IMR-90 (cell line): Measurements from ENCODE around the gene NCKAP5. TPM values are rescaled to one million over a fixed set of nuclear protein-coding genes. Genes with fewer than 3 reads are reported as not detected.

ENCODE experiments used
- ATAC-seq: fragments of 200-7000 bp; cut with Tn5 transposase; 2 replicates; pipeline ENCODE4 v1.9.1; 2020; ENCODE audit warnings: low read depth, mild to moderate bottlenecking, moderate library complexity
- BruUV-seq: library from RNA; stranded (reverse); fragments of 400-500 nt; replicated peaks from 2 replicates; lab custom pipeline; 2021; lab: Mats Ljungman, UMichigan
- CTCF ChIA-PET: fragments of 300-600 bp; formaldehyde crosslinking; extraction: SDS; loops from one replicate; lab custom pipeline; 2021; ENCODE audit warnings: antibody characterized with exemption; lab: Yijun Ruan, JAX
- POLR2A ChIA-PET: fragments of 300-600 bp; sonication (Branson Sonifier 250); formaldehyde crosslinking; loops from one replicate; lab custom pipeline; 2022; ENCODE audit warnings: antibody characterized with exemption; ENCODE audit not compliant: unreplicated experiment; lab: Charles Lee
- DNase-seq: peaks from one replicate; pipeline ENCODE4 v3.0.0; 2013
- H2AFZ ChIP-seq: replicated peaks from 2 replicates; pipeline ENCODE3; 2013; ENCODE audit warnings: low read length, mild to moderate bottlenecking; ENCODE audit not compliant: poor library complexity
- H2AK5ac ChIP-seq: 2 replicates; pipeline ENCODE4 v1.6.1; 2013; ENCODE audit warnings: low read depth, low read length, inconsistent platforms
- H2AK9ac ChIP-seq: replicated peaks from 2 replicates; pipeline ENCODE3; 2013; ENCODE audit warnings: mild to moderate bottlenecking, low read depth, low read length, moderate library complexity; ENCODE audit not compliant: poor library complexity
- H2BK120ac ChIP-seq: 2 replicates; pipeline ENCODE4 v1.6.1; 2013; ENCODE audit warnings: low read depth, low read length, inconsistent platforms
- H2BK15ac ChIP-seq: 3 replicates; pipeline ENCODE4 v1.6.1; 2013; ENCODE audit warnings: low read depth, low read length, inconsistent platforms
- H2BK20ac ChIP-seq: 2 replicates; pipeline ENCODE4 v1.6.1; 2013; ENCODE audit warnings: low read depth, mild to moderate bottlenecking, inconsistent platforms, low read length, moderate library complexity
- H2BK5ac ChIP-seq: 2 replicates; pipeline ENCODE4 v1.6.1; 2013; ENCODE audit warnings: mild to moderate bottlenecking, low read depth, low read length, inconsistent platforms; ENCODE audit not compliant: poor library complexity, severe bottlenecking
- H3K14ac ChIP-seq: replicated peaks from 2 replicates; pipeline ENCODE4 v1.6.1; 2013; ENCODE audit warnings: low read depth, low read length, inconsistent platforms
- H3K18ac ChIP-seq: 2 replicates; pipeline ENCODE4 v1.6.1; 2013; ENCODE audit warnings: low read depth, low read length, control low read depth
- H3K23ac ChIP-seq: 2 replicates; pipeline ENCODE4 v1.6.1; 2013; ENCODE audit warnings: low read depth, low read length, inconsistent platforms
- H3K27ac ChIP-seq: 2 replicates; pipeline ENCODE4 v1.5.1; 2013; ENCODE audit warnings: mild to moderate bottlenecking, control low read depth, low read length; ENCODE audit not compliant: insufficient read depth
- H3K27me3 ChIP-seq: 2 replicates; pipeline ENCODE4 v1.6.1; 2013; ENCODE audit warnings: low read length; ENCODE audit not compliant: control insufficient read depth, insufficient read depth
- H3K36me3 ChIP-seq: 2 replicates; pipeline ENCODE4 v1.6.1; 2013; ENCODE audit warnings: low read length, mixed read lengths; ENCODE audit not compliant: control insufficient read depth, insufficient read depth
- H3K4ac ChIP-seq: 2 replicates; pipeline ENCODE4 v1.6.1; 2013; ENCODE audit warnings: low read depth, low read length, inconsistent platforms
- H3K4me1 ChIP-seq: 2 replicates; pipeline ENCODE4 v1.6.1; 2013; ENCODE audit warnings: low read length, mixed read lengths; ENCODE audit not compliant: control insufficient read depth, insufficient read depth
- H3K4me2 ChIP-seq: 2 replicates; pipeline ENCODE4 v1.6.1; 2013; ENCODE audit warnings: low read depth, mild to moderate bottlenecking, control low read depth, low read length, moderate library complexity
- H3K4me3 ChIP-seq: 2 replicates; pipeline ENCODE4 v1.5.1; 2013; ENCODE audit warnings: low read depth, mild to moderate bottlenecking, control low read depth, low read length, moderate library complexity; ENCODE audit not compliant: insufficient read depth
- H3K56ac ChIP-seq: 2 replicates; pipeline ENCODE4 v1.6.1; 2013; ENCODE audit warnings: low read length, inconsistent platforms; ENCODE audit not compliant: insufficient read depth; ENCODE audit errors: extremely low read depth
- H3K79me1 ChIP-seq, 2 experiments: 2 replicates each; pipeline ENCODE4 v1.6.1; 2013; ENCODE audit warnings: low read length in 2 of 2, inconsistent platforms in 1 of 2, low read depth in 1 of 2
- H3K9ac ChIP-seq: 2 replicates; pipeline ENCODE4 v1.6.1; 2013; ENCODE audit warnings: low read depth, low read length, control low read depth
- H3K9me1 ChIP-seq: 2 replicates; pipeline ENCODE4 v1.6.1; 2013; ENCODE audit warnings: low read length, inconsistent platforms; ENCODE audit not compliant: insufficient read depth
- H3K9me3 ChIP-seq: 2 replicates; pipeline ENCODE4 v1.6.1; 2013; ENCODE audit warnings: low read length; ENCODE audit not compliant: control insufficient read depth, insufficient read depth
- H4K20me1 ChIP-seq: 2 replicates; pipeline ENCODE4 v1.6.1; 2013; ENCODE audit warnings: low read length, inconsistent platforms; ENCODE audit not compliant: insufficient read depth
- H4K5ac ChIP-seq: 2 replicates; pipeline ENCODE4 v1.6.1; 2013; ENCODE audit warnings: mild to moderate bottlenecking, low read depth, low read length, control low read depth
- H4K8ac ChIP-seq, 2 experiments: 2 replicates each; pipeline ENCODE4 v1.6.1; 2013; ENCODE audit warnings: low read depth in 2 of 2, low read length in 2 of 2, control low read depth in 1 of 2, inconsistent platforms in 1 of 2
- H4K91ac ChIP-seq: 2 replicates; pipeline ENCODE4 v1.6.1; 2013; ENCODE audit warnings: low read depth, low read length, inconsistent platforms; ENCODE audit not compliant: insufficient read depth
- CEBPB ChIP-seq: IDR thresholded peaks from 2 replicates; pipeline ENCODE4 v1.6.1; 2012; ENCODE audit warnings: low read depth, low read length, improper control_type of control experiment
- CHD1 ChIP-seq: IDR thresholded peaks from 2 replicates; pipeline ENCODE4 v1.6.1; 2012; ENCODE audit warnings: low read depth, low read length, improper control_type of control experiment
- WGBS, 2 experiments: methylation state at CpG; one replicate each; pipeline versions ENCODE4 v1.1.5 to v1.1.7; 2013; ENCODE audit warnings: missing lambda C conversion rate in 2 of 2; ENCODE audit not compliant: insufficient read length in 1 of 2; ENCODE audit errors: extremely low coverage in 2 of 2; 5-methylcytosine and 5-hydroxymethylcytosine counted together
- dilution Hi-C: fragments of 300-500 bp; cut with HindIII; formaldehyde crosslinking; loops from one replicate; pipeline ENCODE4 v1.14.3; 2018; ENCODE audit warnings: low sequenced_read_pairs; ENCODE audit not compliant: unreplicated experiment
- in situ Hi-C: fragments of 300-500 bp; cut with MboI; formaldehyde crosslinking; loops from 3 replicates; pipeline ENCODE4 v1.14.3; 2019; ENCODE audit warnings: low sequenced_read_pairs, inconsistent platforms, mixed read lengths
- intact Hi-C: fragments of 100-400 bp; cut with micrococcal nuclease; formaldehyde crosslinking; loops from 2 replicates; pipeline ENCODE4 v1.10.0; 2022
- polyA plus RNA-seq, 3 experiments: library from polyadenylated mRNA; depleted of rRNA; stranded (reverse); fragments of >200 nt; gene quantifications; 2 replicates each; pipeline ENCODE4 v1.2.3, GENCODE V29; 2012; ENCODE audit warnings: low replicate concordance in 1 of 3
- total RNA-seq: library from RNA; depleted of rRNA; stranded (reverse); fragments of >200 nt; gene quantifications from 2 replicates; pipeline ENCODE4 v1.2.3, GENCODE V29; 2012

NCKAP5 gene
- total and polyA plus RNA-seq, 2 of the 4 experiments (the other 2 are of a cell fraction): 2.7 to 3.9 TPM

DNA sequence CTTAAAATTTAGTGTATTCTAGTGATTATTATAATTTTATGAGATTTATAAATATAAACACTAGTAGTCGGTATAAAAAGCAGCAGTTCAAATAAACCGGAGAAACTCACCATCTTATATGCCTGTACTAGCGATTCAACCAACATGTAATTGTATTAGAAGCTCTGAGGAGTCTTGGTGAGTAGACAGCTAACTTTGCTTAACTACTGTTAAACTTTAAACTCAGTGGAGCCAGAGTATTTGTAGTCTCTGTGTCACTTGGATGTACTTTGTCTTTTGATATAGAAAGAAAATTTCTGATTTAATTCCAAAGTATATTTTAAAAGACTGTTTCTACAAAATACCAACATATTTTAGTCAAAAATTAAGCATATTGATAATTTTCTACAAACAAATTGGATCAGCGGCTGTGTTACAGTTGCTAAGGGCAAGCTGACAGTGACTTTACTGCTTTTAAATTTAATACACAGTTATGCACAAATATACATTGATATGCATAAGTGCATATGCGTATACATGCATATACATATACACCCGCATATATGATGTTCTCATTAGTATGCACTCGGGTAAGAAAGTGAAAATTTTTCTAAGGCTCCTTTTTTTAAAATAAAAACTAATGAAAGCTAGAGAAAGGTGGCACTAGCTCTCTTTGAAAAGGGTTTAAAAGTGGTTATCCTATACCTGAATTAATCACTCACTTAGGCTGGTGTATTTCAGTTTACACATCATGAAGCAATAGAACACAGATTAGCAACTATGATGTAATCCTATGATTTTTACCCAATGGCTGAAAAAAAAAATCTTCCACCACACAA, 374.5 kb downstream of the NCKAP5 start:
- H3K4me2 ChIP-seq: peak overlapping the region; percentile 72; the same call in 1 of the 2 replicates
- no peak overlapping the region for H2BK5ac ChIP-seq
- no peaks in the 10 kb centered on the region for H3K36me3 ChIP-seq
- peaks cover 22 to 34% of the 10 kb centered on the region in 2 experiments for H3K79me1 ChIP-seq
- CTCF ChIA-PET: interaction anchor here (0.8 kb wide), 1 partner anchor 586 kb away, joined by 3 read pairs; no protein-coding TSS in a partner anchor
- H3K23ac ChIP-seq: no peak overlapping the region
- H3K4me3 ChIP-seq: no peak overlapping the region
- intact Hi-C loops: loop anchor here (10.0 kb wide), 1 partner anchor 211 kb away; no protein-coding TSS in a partner anchor
- no peaks in the 10 kb centered on the region for H3K9me3 ChIP-seq
- in situ Hi-C loops: no loop called here
- no peak overlapping the region for H4K8ac ChIP-seq
- no peak overlapping the region for H2BK15ac ChIP-seq
- POLR2A ChIA-PET: no interaction called here
- H2AK9ac ChIP-seq: no peak overlapping the region
- BruUV-seq: no TSS peak
- H3K9ac ChIP-seq: no peak overlapping the region
- H3K27me3 ChIP-seq: no peaks in the 10 kb centered on the region
- no peak overlapping the region; the same call in 1 of the 2 replicates for H4K5ac ChIP-seq
- H3K14ac ChIP-seq: no peak overlapping the region
- ATAC-seq (no peak; the same call in 1 of the 2 replicates), DNase-seq (peak; percentile 41)
- TF ChIP-seq CHD1: no peak
- peak; percentile 83 for TF ChIP-seq CEBPB
- H3K4ac ChIP-seq: no peak overlapping the region
- no peak overlapping the region for H2BK20ac ChIP-seq
- H3K56ac ChIP-seq: no peak overlapping the region
- no peak overlapping the region for H2AK5ac ChIP-seq
- H2BK120ac ChIP-seq: no peak overlapping the region
- no peaks in the 10 kb centered on the region; the same call in 1 of the 2 replicates for H3K9me1 ChIP-seq
- no peak overlapping the region for H2AFZ ChIP-seq
- no CpG with 5 or more reads among the region's 7 CpGs for WGBS, 2 experiments
- no peaks in the 10 kb centered on the region for H4K20me1 ChIP-seq
- no peak overlapping the region for H4K91ac ChIP-seq
- dilution Hi-C loops: no loop called here
- H3K18ac ChIP-seq: no peak overlapping the region; the same call in 1 of the 2 replicates
- H3K27ac ChIP-seq: no peak overlapping the region
- peaks cover 12% of the 10 kb centered on the region for H3K4me1 ChIP-seq
